ENCODE measurements around the gene FOXP4.

Gene FOXP4

GRCh38 chr6:41545247-41545702 lies 906 bp upstream of the FOXP4 start:
- in situ Hi-C loops (cut with HindIII; ENCODE audit: low sequenced_read_pairs) = no loop called here

DNA sequence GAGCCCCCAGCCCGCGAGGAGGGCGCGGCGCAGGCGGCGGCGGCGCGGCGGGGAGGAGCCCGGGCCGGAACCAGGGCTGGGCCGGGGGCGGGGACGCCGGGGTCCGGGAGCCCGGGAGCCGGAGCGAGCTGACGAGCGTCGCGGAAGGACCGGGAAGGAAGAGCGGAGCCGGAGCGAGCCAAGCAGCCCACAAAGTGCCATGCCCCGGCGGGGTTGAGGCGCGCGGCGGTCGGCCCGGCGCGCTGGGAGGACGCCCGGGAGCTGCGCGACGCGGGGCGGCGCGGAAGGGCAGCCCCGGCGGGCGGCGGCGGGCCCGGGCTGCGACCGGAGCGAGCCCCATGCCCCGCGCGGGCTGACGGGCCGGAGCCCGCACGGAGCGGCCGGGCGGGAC lies 289 bp downstream of the FOXP4 start:
- in situ Hi-C loops (cut with HindIII; ENCODE audit: low sequenced_read_pairs) = no loop called here

GRCh38 chr6:41546866-41547798 lies 951 bp downstream of the FOXP4 start:
- in situ Hi-C loops (cut with HindIII; ENCODE audit: low sequenced_read_pairs) = no loop called here

- in situ Hi-C loops (cut with HindIII; ENCODE audit: low sequenced_read_pairs) = no loop called here
Observed at GRCh38 chr6:41547799-41548097, 1.6 kb downstream of the FOXP4 start.

DNA sequence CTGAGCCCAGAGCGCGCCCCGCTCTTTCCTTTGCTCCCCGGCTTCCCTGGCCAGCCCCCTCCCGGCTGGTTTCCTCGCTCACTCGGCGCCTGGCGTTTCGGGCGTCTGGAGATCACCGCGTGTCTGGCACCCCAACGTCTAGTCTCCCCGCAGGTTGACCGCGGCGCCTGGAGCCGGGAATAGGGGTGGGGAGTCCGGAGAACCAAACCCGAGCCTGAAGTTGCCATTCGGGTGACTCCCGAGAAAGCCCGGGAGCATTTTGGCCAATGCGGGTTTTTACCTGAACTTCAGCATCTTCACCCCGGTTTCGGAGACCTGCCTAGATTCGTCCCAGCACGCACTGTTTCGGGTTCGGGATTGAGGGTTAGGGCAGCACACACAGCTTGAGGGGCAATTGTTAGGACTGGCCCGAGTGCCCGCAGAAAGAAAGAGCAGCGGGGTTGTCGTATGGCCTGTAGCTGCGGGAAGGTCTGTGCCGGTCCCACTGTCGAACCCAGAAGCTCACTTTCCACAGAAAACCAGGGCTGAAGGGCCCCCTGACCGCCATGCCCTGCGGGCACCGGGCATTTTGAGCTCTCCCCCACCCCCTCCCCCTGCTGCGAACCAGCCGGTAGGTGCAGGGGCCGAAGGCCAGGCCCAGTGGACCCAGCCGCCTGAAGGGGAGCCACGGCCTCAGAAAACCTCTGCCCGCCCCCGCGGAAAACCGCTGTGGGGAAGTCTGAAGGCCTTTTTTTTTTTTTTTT lies 2.1 kb downstream of the FOXP4 start:
- in situ Hi-C loops (cut with HindIII; ENCODE audit: low sequenced_read_pairs) = no loop called here

DNA sequence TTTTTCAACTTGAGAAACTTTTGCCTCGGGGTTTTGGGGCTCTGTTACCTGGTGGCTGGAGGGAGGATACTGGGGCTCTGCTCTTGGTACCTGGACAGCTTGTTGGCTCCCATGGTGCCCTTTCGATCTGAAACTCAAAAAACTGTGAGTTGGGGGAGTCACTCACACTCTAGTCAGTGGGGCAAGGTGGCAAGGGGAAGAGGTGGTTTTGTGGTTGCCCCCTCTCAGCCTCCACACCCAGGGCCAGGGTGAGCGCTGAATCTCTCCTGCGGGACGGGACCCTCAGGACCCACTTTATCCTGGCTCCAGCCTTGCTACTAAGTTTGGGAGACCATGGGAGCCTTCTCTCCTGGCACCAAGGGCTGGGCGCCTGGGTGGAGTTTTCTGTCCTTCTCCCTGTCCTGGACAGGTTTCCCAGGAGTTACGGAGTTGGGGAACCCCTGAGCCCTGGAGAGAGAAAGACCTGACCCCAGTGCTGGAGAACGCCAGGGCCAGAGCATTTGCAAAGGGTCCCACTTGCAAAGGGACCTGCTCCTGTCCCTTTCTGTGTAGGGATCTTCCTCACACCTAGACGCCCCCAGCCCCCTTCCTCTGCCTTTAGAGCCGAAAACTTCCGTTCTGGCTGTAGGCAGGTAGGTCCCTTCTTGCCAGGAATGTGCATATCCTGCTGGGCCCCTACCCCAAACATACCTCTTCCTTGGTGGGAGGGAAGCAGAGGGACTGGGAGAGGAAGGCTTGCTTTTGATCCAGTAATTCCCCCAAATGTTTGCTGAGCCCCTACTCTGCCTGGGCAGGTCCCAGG lies 2.9 kb downstream of the FOXP4 start:
- in situ Hi-C loops (cut with HindIII; ENCODE audit: low sequenced_read_pairs) = no loop called here

DNA sequence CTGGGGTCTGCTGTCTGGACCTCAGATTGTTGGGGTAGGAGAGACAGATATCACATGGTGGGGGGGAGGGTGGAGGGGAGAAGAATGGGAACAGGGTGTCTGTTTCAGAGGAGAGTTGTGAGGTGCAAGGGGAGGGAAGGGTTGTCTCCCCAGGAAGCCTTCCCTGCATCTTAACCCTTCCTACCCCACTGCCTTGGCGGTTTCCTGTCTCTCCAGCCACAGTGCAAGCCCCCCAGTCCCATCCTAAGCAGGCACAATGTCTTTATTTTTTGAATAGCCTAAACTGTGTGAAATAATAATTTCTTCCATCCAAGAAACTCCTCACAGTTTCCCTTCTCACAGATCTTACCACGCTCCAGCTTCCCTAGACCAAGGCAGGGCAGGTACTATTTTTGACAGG lies 3.5 kb downstream of the FOXP4 start:
- in situ Hi-C loops (cut with HindIII; ENCODE audit: low sequenced_read_pairs) = loop anchor here (5.0 kb wide), 1 partner anchor 42 kb away; no protein-coding TSS in a partner anchor

DNA sequence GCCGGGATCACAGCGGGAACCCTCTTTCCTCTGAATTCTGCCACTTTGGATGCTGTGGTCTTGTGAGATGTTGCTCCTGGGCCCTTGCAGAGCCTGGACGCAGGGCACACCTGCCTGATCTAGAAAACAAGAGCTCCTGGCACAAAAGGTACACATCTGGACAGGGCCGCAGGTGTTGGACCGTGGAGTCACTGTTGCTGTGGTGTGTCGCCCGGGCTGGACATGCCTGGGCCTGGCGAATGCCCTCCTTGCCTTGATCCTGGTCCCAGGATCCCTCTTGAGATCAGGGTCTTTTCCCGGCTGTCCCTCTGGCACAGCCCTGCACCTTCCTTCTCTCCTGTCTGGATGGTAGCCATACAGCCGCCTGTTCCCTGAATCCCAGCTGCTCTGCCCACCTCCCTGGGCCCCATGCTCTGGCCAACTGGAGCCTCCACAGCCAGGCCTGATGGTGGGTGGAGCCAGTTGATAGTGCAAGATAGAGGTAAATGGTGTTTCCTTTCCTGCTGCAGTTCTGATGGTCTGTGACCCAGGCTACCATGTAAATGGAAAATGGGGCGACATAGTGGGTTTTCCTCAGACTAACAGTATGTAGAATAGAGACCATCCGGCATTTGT lies 5.0 kb downstream of the FOXP4 start:
- in situ Hi-C loops (cut with HindIII; ENCODE audit: low sequenced_read_pairs) = loop anchor here (5.0 kb wide), 1 partner anchor 44 kb away; no protein-coding TSS in a partner anchor

DNA sequence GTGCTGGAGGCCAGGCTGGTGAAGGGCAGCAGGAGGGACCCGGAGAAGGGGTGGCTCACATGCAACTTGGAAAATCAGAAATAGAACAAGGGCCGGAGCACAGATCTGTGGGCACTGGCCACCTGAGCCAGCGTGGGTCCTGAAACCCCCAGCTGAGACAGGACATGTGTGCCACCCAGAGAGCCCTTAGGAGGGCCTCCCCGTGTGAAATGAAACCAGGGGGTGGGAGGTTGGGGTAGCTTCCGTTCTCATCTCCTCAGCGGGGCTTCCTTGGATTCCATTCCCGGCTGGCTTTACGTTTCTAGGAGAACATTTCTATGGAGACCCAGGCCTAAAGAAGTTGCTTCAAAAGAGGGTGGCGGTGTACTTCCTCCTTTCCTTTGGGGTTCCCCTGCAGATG lies 5.7 kb downstream of the FOXP4 start:
- in situ Hi-C loops (cut with HindIII; ENCODE audit: low sequenced_read_pairs) = loop anchor here (5.0 kb wide), 1 partner anchor 45 kb away; no protein-coding TSS in a partner anchor

DNA sequence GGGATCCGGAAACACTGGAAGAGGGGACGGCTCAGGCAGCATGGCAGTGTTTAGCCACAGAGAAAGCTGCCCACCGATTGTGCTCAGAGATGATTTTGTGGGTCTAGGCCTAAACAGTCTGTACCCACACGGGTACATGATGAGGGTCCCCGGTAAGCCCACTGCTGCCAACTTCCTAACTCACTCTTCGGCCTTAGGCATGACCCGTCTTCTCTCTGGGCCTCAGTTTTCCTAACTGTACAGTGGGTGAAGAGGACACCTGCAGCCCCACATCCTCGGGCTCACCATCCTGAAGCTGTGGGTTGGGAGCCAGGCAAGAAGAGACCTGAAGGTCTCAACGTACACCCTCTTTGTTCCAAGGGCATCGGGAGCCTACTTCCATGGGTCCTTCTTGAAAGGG lies 6.5 kb downstream of the FOXP4 start:
- in situ Hi-C loops (cut with HindIII; ENCODE audit: low sequenced_read_pairs) = loop anchor here (5.0 kb wide), 1 partner anchor 45 kb away; no protein-coding TSS in a partner anchor

- in situ Hi-C loops (cut with HindIII; ENCODE audit: low sequenced_read_pairs) = loop anchor here (5.0 kb wide), 1 partner anchor 46 kb away; no protein-coding TSS in a partner anchor
Observed at GRCh38 chr6:41553405-41553999, 7.3 kb downstream of the FOXP4 start.

GRCh38 chr6:41555326-41556300 lies 9.4 kb downstream of the FOXP4 start:
- in situ Hi-C loops (cut with HindIII; ENCODE audit: low sequenced_read_pairs) = no loop called here

- in situ Hi-C loops (cut with HindIII; ENCODE audit: low sequenced_read_pairs) = no loop called here
Observed at GRCh38 chr6:41557335-41557734, 11.2 kb downstream of the FOXP4 start.

GRCh38 chr6:41558033-41558807 lies 12.0 kb downstream of the FOXP4 start:
- in situ Hi-C loops (cut with HindIII; ENCODE audit: low sequenced_read_pairs) = no loop called here

DNA sequence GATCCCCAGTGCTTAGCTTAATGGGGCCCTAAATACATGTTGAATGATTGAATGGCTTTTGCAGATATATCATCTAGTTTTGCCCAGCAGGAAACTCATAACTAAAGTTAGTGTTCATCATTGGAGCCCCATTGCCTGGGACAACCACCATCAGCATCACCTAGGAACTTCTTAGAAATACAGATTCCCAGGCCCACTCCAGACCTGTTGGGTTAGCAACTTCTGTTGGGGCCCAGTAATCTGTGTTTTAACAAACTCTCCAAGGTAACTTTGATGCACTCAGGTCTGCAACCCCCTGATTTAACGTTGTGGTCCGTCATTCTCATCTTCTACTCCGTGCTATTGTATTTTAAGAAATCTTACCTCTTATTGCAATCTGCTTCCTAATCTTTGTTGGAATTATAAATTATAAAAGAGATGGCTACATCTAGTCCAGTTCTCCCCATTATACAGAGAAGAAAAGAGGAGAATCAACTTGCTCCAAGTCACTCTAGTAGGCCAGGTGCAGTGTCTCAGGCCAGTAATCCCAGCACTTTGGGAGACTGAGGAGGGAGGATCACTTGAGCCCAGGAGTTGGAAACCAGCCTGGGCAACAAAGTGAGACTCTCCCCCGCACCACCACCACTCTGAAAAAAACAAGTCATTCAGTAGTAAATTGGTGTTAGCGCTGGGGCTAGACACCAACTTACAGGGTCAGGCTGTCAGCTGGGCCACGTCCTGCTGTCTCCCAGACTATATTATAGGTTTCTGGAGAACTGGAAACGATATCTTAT lies 13.7 kb downstream of the FOXP4 start:
- in situ Hi-C loops (cut with HindIII; ENCODE audit: low sequenced_read_pairs) = no loop called here

DNA sequence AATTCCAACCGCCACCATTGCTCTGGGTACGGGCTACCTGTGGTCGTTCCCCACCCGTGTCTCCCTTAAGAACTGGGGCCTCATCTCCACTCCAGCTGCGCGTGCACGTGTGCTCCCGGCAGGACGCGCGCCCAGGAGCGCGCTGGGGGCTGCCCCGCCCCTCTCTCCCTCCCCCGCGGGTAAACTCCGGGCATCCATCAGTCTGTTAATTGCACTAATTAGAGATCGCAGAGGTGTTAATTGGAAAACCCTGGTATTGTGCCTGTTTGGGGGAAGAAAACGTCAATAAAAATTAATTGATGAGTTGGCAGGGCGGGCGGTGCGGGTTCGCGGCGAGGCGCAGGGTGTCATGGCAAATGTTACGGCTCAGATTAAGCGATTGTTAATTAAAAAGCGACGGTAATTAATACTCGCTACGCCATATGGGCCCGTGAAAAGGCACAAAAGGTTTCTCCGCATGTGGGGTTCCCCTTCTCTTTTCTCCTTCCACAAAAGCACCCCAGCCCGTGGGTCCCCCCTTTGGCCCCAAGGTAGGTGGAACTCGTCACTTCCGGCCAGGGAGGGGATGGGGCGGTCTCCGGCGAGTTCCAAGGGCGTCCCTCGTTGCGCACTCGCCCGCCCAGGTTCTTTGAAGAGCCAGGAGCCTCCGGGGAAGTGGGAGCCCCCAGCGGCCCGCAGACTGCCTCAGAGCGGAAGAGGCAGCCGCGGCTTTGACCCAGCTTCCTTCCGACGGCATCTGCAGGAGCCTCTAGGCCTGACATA lies 14.4 kb downstream of the FOXP4 start:
- in situ Hi-C loops (cut with HindIII; ENCODE audit: low sequenced_read_pairs) = no loop called here

DNA sequence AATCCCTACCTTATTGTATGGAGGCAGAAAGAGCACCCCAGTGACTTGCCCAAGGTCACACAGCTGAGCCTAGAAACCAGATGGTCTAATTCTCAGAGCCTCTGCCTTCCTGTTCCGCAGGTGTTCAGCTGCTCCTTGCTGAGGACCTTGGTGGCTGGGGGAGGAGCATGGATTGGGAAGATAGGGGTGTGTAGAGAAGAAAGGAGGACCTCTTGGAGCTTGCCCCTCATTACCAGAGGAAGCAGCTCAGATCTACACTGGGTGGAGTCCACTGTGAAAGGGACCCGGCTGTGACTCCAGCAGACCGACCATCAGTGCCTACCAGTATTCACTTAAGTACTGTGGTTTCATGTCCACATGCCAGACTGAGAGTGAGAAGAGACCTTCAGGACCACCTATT lies 15.2 kb downstream of the FOXP4 start:
- in situ Hi-C loops (cut with HindIII; ENCODE audit: low sequenced_read_pairs) = no loop called here

Data from endothelial cell of hepatic sinusoid (primary cell).